Panc1 (cell line): Measurements from ENCODE around the gene TSHZ2. TPM values are rescaled to one million over a fixed set of nuclear protein-coding genes. Genes with fewer than 3 reads are reported as not detected.

ENCODE experiments used
- ATAC-seq: fragments of 200-7000 bp; cut with Tn5 transposase; 2 replicates; pipeline ENCODE4 v1.9.1; 2020; ENCODE audit warnings: mild to moderate bottlenecking, moderate library complexity
- BruUV-seq: library from RNA; stranded (reverse); fragments of 400-500 nt; replicated peaks from 2 replicates; lab custom pipeline; 2021; lab: Mats Ljungman, UMichigan
- CTCF ChIA-PET: fragments of 300-600 bp; sonication (Branson Sonifier 250); formaldehyde crosslinking; loops from one replicate; lab custom pipeline; 2022; ENCODE audit warnings: antibody characterized with exemption; lab: Charles Lee
- POLR2A ChIA-PET: fragments of 300-600 bp; sonication (Branson Sonifier 250); formaldehyde crosslinking; loops from one replicate; lab custom pipeline; 2022; ENCODE audit warnings: antibody characterized with exemption; lab: Charles Lee
- DNase-seq: peaks from one replicate; pipeline ENCODE4 v3.0.0-alpha.2; 2010; ENCODE audit warnings: low read depth, low spot score
- H3K27ac ChIP-seq: 2 replicates; pipeline ENCODE4 v1.5.1; 2011; ENCODE audit warnings: mild to moderate bottlenecking, low read length, inconsistent platforms
- H3K27me3 ChIP-seq: fragments of 200-500 bp; sonication (Bioruptor generic); 2 replicates; pipeline ENCODE4 v1.6.0; 2014; ENCODE audit warnings: low read length, inconsistent platforms; ENCODE audit not compliant: control insufficient read depth, insufficient read depth
- H3K36me3 ChIP-seq: fragments of 200-500 bp; sonication (Bioruptor generic); 2 replicates; pipeline ENCODE4 v1.5.1; 2014; ENCODE audit warnings: inconsistent platforms, mild to moderate bottlenecking, low read length, moderate library complexity; ENCODE audit not compliant: control insufficient read depth, insufficient read depth
- H3K4me1 ChIP-seq: 2 replicates; pipeline ENCODE4 v1.5.1; 2011; ENCODE audit warnings: inconsistent platforms, mild to moderate bottlenecking, low read length, moderate library complexity; ENCODE audit not compliant: control insufficient read depth, insufficient read depth
- H3K4me3 ChIP-seq, 2 experiments: 2 replicates each; pipeline ENCODE4 v1.5.1; 2011 to 2012; ENCODE audit warnings: low read depth in 2 of 2, low read length in 2 of 2, mild to moderate bottlenecking in 2 of 2, inconsistent platforms in 1 of 2, moderate library complexity in 1 of 2
- H3K9me3 ChIP-seq: fragments of 200-500 bp; sonication (Bioruptor generic); 2 replicates; pipeline ENCODE4 v1.5.1; 2014; ENCODE audit warnings: low read depth, mild to moderate bottlenecking, inconsistent platforms, low read length, moderate library complexity; ENCODE audit not compliant: control insufficient read depth, insufficient read depth
- CTCF ChIP-seq: fragments of 450-650 bp; IDR thresholded peaks from 2 replicates; pipeline ENCODE4 v1.5.1; 2017; ENCODE audit warnings: mild to moderate bottlenecking
- POLR2AphosphoS5 ChIP-seq: IDR thresholded peaks from 2 replicates; pipeline ENCODE4 v1.6.1; 2012; ENCODE audit warnings: mild to moderate bottlenecking, low read depth, low read length, moderate library complexity
- REST ChIP-seq, 2 experiments: IDR thresholded peaks; 2 replicates each; pipeline ENCODE4 v1.6.1; 2011 to 2012; ENCODE audit warnings: low read depth in 2 of 2, control low read depth in 1 of 2, low read length in 1 of 2, mild to moderate bottlenecking in 1 of 2, moderate library complexity in 1 of 2; ENCODE audit not compliant: insufficient read depth in 1 of 2
- SIN3A ChIP-seq: IDR thresholded peaks from 2 replicates; pipeline ENCODE4 v1.6.1; 2012; ENCODE audit warnings: low read depth, mild to moderate bottlenecking, low read length, moderate library complexity, borderline replicate concordance; ENCODE audit not compliant: insufficient read depth
- TCF7L2 ChIP-seq: IDR thresholded peaks from 2 replicates; pipeline ENCODE4 v1.6.1; 2011; ENCODE audit warnings: mild to moderate bottlenecking, low read depth, low read length, inconsistent platforms
- in situ Hi-C: cut with HindIII; loops from 2 replicates; pipeline ENCODE4 v1.10.0; 2016; ENCODE audit warnings: low sequenced_read_pairs, low pct_unique_long_range_greater_than_20kb
- intact Hi-C: fragments of 100-400 bp; cut with micrococcal nuclease; formaldehyde crosslinking; loops from one replicate; pipeline ENCODE4 v1.10.0; 2022; ENCODE audit not compliant: unreplicated experiment
- total RNA-seq: library from RNA; stranded (reverse); gene quantifications from one replicate; pipeline ENCODE4 v1.2.1, GENCODE V29; 2021; ENCODE audit not compliant: unreplicated experiment

The TSHZ2 gene
- total RNA-seq, 1 experiment from 2014 or later: 0.36 TPM

GRCh38 chr20:53078761-53079160 is 106.6 kb downstream of the TSHZ2 start:
- intact Hi-C loops (no loop called here), in situ Hi-C loops (no loop called here)
- Histone ChIP-seq H3K9me3 (no peaks in the 10 kb centered on the region), H3K4me3 (no peak overlapping the region), H3K27ac (no peak overlapping the region), H3K4me1 (no peaks in the 10 kb centered on the region), H3K27me3 (no peaks in the 10 kb centered on the region), H3K36me3 (no peaks in the 10 kb centered on the region)
- ChIA-PET POLR2A (interaction anchor here (0.9 kb wide), 1 partner anchor 538 kb away, joined by 3 read pairs; no protein-coding TSS in a partner anchor), CTCF (no interaction called here)
- no peak for ATAC-seq
- no TSS peak for BruUV-seq
- DNase-seq: no peak
- no peak for TF ChIP-seq REST (IDR thresholded peaks at IDR 0.05; ENCODE audit: insufficient read depth in 1 of 2, low read depth in 2 of 2, low read length in 1 of 2)
- no peak for TF ChIP-seq POLR2AphosphoS5
- TF ChIP-seq SIN3A: no peak
- no peak for TF ChIP-seq TCF7L2
- no peak for TF ChIP-seq CTCF

- no TSS peak for BruUV-seq
- ATAC-seq (no peak), DNase-seq (no peak)
- CTCF ChIA-PET: no interaction called here
- Histone ChIP-seq H3K4me3 (no peak overlapping the region), H3K9me3 (no peaks in the 10 kb centered on the region), H3K27me3 (no peaks in the 10 kb centered on the region), H3K36me3 (no peaks in the 10 kb centered on the region), H3K4me1 (no peaks in the 10 kb centered on the region), H3K27ac (no peak overlapping the region)
- in situ Hi-C loops (no loop called here), intact Hi-C loops (no loop called here)
- POLR2A ChIA-PET: interaction anchor here (0.9 kb wide), 1 partner anchor 539 kb away, joined by 3 read pairs; no protein-coding TSS in a partner anchor
- TF ChIP-seq REST (IDR thresholded peaks at IDR 0.05; ENCODE audit: insufficient read depth in 1 of 2, low read depth in 2 of 2, low read length in 1 of 2): no peak
- no peak for TF ChIP-seq POLR2AphosphoS5
- no peak for TF ChIP-seq SIN3A
- no peak for TF ChIP-seq TCF7L2
- TF ChIP-seq CTCF: no peak; the same call in 1 of the 2 replicates
Measured at GRCh38 chr20:53079261-53079691, 107.1 kb downstream of the TSHZ2 start.
